ENCODE results near the gene PCBP3.

PCBP3 gene

GRCh38 chr21:45897191-45898027 is 253.9 kb downstream of the PCBP3 start:
- Histone ChIP-seq H3K79me2 (ENCODE audit: insufficient read depth, low read depth) (no peaks in the 10 kb centered on the region), H3K27ac (no peak overlapping the region), H3K27me3 (ENCODE audit: insufficient read depth, low read depth) (peaks cover 67% of the 10 kb centered on the region), H3K4me1 (ENCODE audit: low read depth, poor library complexity, severe bottlenecking) (no peaks in the 10 kb centered on the region), H3K36me3 (ENCODE audit: insufficient read depth) (no peaks in the 10 kb centered on the region), H4K20me1 (ENCODE audit: insufficient read depth) (no peaks in the 10 kb centered on the region), H3K4me3 (IDR thresholded peaks at IDR 0.05; ENCODE audit: insufficient read depth, low read depth, low read length) (no peak overlapping the region), H2AFZ (ENCODE audit: low read depth) (no peak overlapping the region), H3K9ac (no peak overlapping the region), H3K4me2 (no peak overlapping the region)
- no peak for TF ChIP-seq CTCF (conservative IDR thresholded peaks at IDR 0.05; ENCODE audit: low read depth, low read length)

- Histone ChIP-seq H3K27ac (no peak overlapping the region), H3K9ac (no peak overlapping the region), H3K4me3 (IDR thresholded peaks at IDR 0.05; ENCODE audit: insufficient read depth, low read depth, low read length) (no peak overlapping the region), H3K4me2 (no peak overlapping the region), H3K27me3 (ENCODE audit: insufficient read depth, low read depth) (peaks cover 68% of the 10 kb centered on the region), H3K79me2 (ENCODE audit: insufficient read depth, low read depth) (no peaks in the 10 kb centered on the region), H3K36me3 (ENCODE audit: insufficient read depth) (no peaks in the 10 kb centered on the region), H3K4me1 (ENCODE audit: low read depth, poor library complexity, severe bottlenecking) (no peaks in the 10 kb centered on the region), H2AFZ (ENCODE audit: low read depth) (no peak overlapping the region), H4K20me1 (ENCODE audit: insufficient read depth) (no peaks in the 10 kb centered on the region)
- TF ChIP-seq CTCF (conservative IDR thresholded peaks at IDR 0.05; ENCODE audit: low read depth, low read length) = no peak
These were observed 254.5 kb downstream of the PCBP3 start for GRCh38 chr21:45898028-45898350.

GRCh38 chr21:45898781-45899180 is 255.3 kb downstream of the PCBP3 start:
- Histone ChIP-seq H3K9ac (no peak overlapping the region), H3K4me2 (no peak overlapping the region), H2AFZ (ENCODE audit: low read depth) (no peak overlapping the region), H3K79me2 (ENCODE audit: insufficient read depth, low read depth) (no peaks in the 10 kb centered on the region), H3K27me3 (ENCODE audit: insufficient read depth, low read depth) (peaks cover 74% of the 10 kb centered on the region), H4K20me1 (ENCODE audit: insufficient read depth) (no peaks in the 10 kb centered on the region), H3K4me1 (ENCODE audit: low read depth, poor library complexity, severe bottlenecking) (no peaks in the 10 kb centered on the region), H3K4me3 (IDR thresholded peaks at IDR 0.05; ENCODE audit: insufficient read depth, low read depth, low read length) (no peak overlapping the region), H3K36me3 (ENCODE audit: insufficient read depth) (no peaks in the 10 kb centered on the region), H3K27ac (no peak overlapping the region)
- TF ChIP-seq CTCF (conservative IDR thresholded peaks at IDR 0.05; ENCODE audit: low read depth, low read length) = no peak

- H3K9ac ChIP-seq = no peak overlapping the region
- no peak overlapping the region for H3K4me3 ChIP-seq (IDR thresholded peaks at IDR 0.05; ENCODE audit: insufficient read depth, low read depth, low read length)
- H3K4me2 ChIP-seq = no peak overlapping the region
- no peaks in the 10 kb centered on the region for H3K79me2 ChIP-seq (ENCODE audit: insufficient read depth, low read depth)
- H4K20me1 ChIP-seq (ENCODE audit: insufficient read depth) = no peaks in the 10 kb centered on the region
- H3K36me3 ChIP-seq (ENCODE audit: insufficient read depth) = no peaks in the 10 kb centered on the region
- peaks cover 76% of the 10 kb centered on the region for H3K27me3 ChIP-seq (ENCODE audit: insufficient read depth, low read depth)
- no peak for TF ChIP-seq CTCF (conservative IDR thresholded peaks at IDR 0.05; ENCODE audit: low read depth, low read length)
- no peak overlapping the region for H2AFZ ChIP-seq (ENCODE audit: low read depth)
- no peaks in the 10 kb centered on the region for H3K4me1 ChIP-seq (ENCODE audit: low read depth, poor library complexity, severe bottlenecking)
- no peak overlapping the region for H3K27ac ChIP-seq
These were observed 255.9 kb downstream of the PCBP3 start for GRCh38 chr21:45899317-45900033.
